Right lobe of liver (tissue), 6 donors: Measurements from ENCODE around the gene CYP11A1. TPM values are rescaled to one million over a fixed set of nuclear protein-coding genes. Genes with fewer than 3 reads are reported as not detected.

Experiments used
- ATAC-seq, 4 donors: fragments of 200-7000 bp; cut with Tn5 transposase; one replicate each; pipeline ENCODE4 v1.9.1; 2020; ENCODE audit warnings: mild to moderate bottlenecking in 4 of 4, moderate library complexity in 4 of 4
- DNase-seq, 3 donors: peaks; one replicate each; pipeline ENCODE4 v3.0.0-alpha.2; 2020
- H3K27ac ChIP-seq, 3 donors: fragments of 200-600 bp; one replicate each; pipeline ENCODE4 v1.8.0; 2022
- H3K27me3 ChIP-seq, 2 donors: fragments of 200-600 bp; one replicate each; pipeline ENCODE4 v1.8.0; 2022
- H3K36me3 ChIP-seq, 4 donors: fragments of 200-600 bp; sonication (generic) in 1 of 4; one replicate each; pipeline versions ENCODE4 v1.5.1 to v1.8.0; 2017 to 2022; ENCODE audit warnings: control low read depth in 1 of 4
- H3K4me1 ChIP-seq, 4 donors: fragments of 200-600 bp; sonication (generic) in 1 of 4; one replicate each; pipeline versions ENCODE4 v1.5.1 to v1.8.0; 2017 to 2022; ENCODE audit warnings: control low read depth in 1 of 4
- H3K4me3 ChIP-seq, 3 donors: fragments of 200-600 bp; one replicate each; pipeline ENCODE4 v1.8.0; 2022
- H3K9me3 ChIP-seq, 4 donors: fragments of 200-600 bp; sonication (generic) in 1 of 4; one replicate each; pipeline versions ENCODE4 v1.5.1 to v1.8.0; 2017 to 2022; ENCODE audit warnings: control low read depth in 1 of 4
- CTCF ChIP-seq, 4 donors: fragments of 200-600 bp in 3 of 4; fragments of 450-650 bp in 1 of 4; IDR thresholded peaks; one replicate each; pipeline versions ENCODE4 v1.5.1 to v1.8.0; 2016 to 2022; ENCODE audit warnings: antibody characterized with exemption in 4 of 4, mild to moderate bottlenecking in 2 of 4
- POLR2A ChIP-seq: fragments of 450-650 bp; IDR thresholded peaks from one replicate; pipeline ENCODE4 v1.6.1; 2017; ENCODE audit warnings: antibody characterized with exemption, mild to moderate bottlenecking
- WGBS: methylation state at CpG from one replicate; pipeline ENCODE4 v1.1.6; 2018; ENCODE audit warnings: low coverage, low lambda C conversion rate; ENCODE audit not compliant: insufficient coverage; ENCODE audit errors: missing lambda C conversion rate; 5-methylcytosine and 5-hydroxymethylcytosine counted together
- intact Hi-C, 2 donors: fragments of 100-400 bp; cut with DNase I; formaldehyde crosslinking; loops; one replicate each; pipeline versions ENCODE4 v1.11.2 to v1.14.1; 2022
- total RNA-seq, 6 experiments: library from RNA; depleted of rRNA in 2 of 6; stranded (reverse); fragments of >200 nt in 2 of 6; fragmentation: NEBNext Ultra II Directional in 3 of 6; extraction: Animal tissue kit (Norgen Biotek cat#: 25700) in 3 of 6; gene quantifications; one replicate each; pipeline versions ENCODE4 v1.1.0 to v1.2.4, GENCODE V29; 2016 to 2023
- donor health status: DM: no; HTN: yes; CAD: no.
- donor health status: DM: no; HTN: no; CAD: no.
- donor health status: DM: no; HTN: no; CAD: no.
- donor health status: DM: no; HTN: yes; CAD: no.
- donor health status: DM: no; HTN: yes; CAD: no.

The CYP11A1 gene
- total RNA-seq, 6 experiments from 2014 or later = 2.5 to 6.4 (median 2.8) TPM

GRCh38 chr15:74317820-74318375 is 49.5 kb downstream of the CYP11A1 start:
- intact Hi-C loops = no loop called here
- peak in 1 of 3 donors; percentile 29 for DNase-seq
- 42% methylated on average over 5 of the region's 8 CpGs for WGBS

GRCh38 chr15:74316141-74316540 is 51.3 kb downstream of the CYP11A1 start:
- Histone ChIP-seq H3K4me1 (no peaks in the 10 kb centered on the region), H3K27ac (no peak overlapping the region), H3K9me3 (no peaks in the 10 kb centered on the region), H3K27me3 (no peaks in the 10 kb centered on the region), H3K36me3 (no peaks in the 10 kb centered on the region), H3K4me3 (no peak overlapping the region)
- WGBS = no CpG with 5 or more reads among the region's 13 CpGs
- TF ChIP-seq POLR2A (no peak), CTCF (IDR thresholded peaks at IDR 0.05) (no peak)
- ATAC-seq (no peak), DNase-seq (no peak)
- intact Hi-C loops = no loop called here

More at GRCh38 chr15:74317820-74318375, 49.5 kb downstream of the CYP11A1 start:
- H3K27ac ChIP-seq = no peak overlapping the region
- no peaks in the 10 kb centered on the region for H3K36me3 ChIP-seq
- H3K4me1 ChIP-seq = no peaks in the 10 kb centered on the region
- no peak for TF ChIP-seq POLR2A
- no peak for TF ChIP-seq CTCF (IDR thresholded peaks at IDR 0.05)
- no peak for ATAC-seq
- H3K27me3 ChIP-seq = no peaks in the 10 kb centered on the region
- H3K9me3 ChIP-seq = no peaks in the 10 kb centered on the region
- no peak overlapping the region for H3K4me3 ChIP-seq

GRCh38 chr15:74315626-74316025 is 51.8 kb downstream of the CYP11A1 start:
- no peaks in the 10 kb centered on the region for H3K4me1 ChIP-seq
- no peaks in the 10 kb centered on the region for H3K27me3 ChIP-seq
- WGBS = 41% methylated on average over 4 of the region's 5 CpGs
- intact Hi-C loops = no loop called here
- no peak overlapping the region for H3K4me3 ChIP-seq
- no peak overlapping the region for H3K27ac ChIP-seq
- H3K9me3 ChIP-seq = no peaks in the 10 kb centered on the region
- no peak for DNase-seq
- no peak for ATAC-seq
- H3K36me3 ChIP-seq = no peaks in the 10 kb centered on the region
- TF ChIP-seq POLR2A (no peak), CTCF (IDR thresholded peaks at IDR 0.05) (no peak)

- intact Hi-C loops = no loop called here
- H3K9me3 ChIP-seq = no peaks in the 10 kb centered on the region
- ATAC-seq (no peak), DNase-seq (no peak)
- no peaks in the 10 kb centered on the region for H3K27me3 ChIP-seq
- no peaks in the 10 kb centered on the region for H3K36me3 ChIP-seq
- WGBS = 49% methylated on average over 2 of the region's 13 CpGs
- TF ChIP-seq CTCF (IDR thresholded peaks at IDR 0.05) = no peak
- TF ChIP-seq POLR2A = no peak
- no peak overlapping the region for H3K27ac ChIP-seq
- no peaks in the 10 kb centered on the region for H3K4me1 ChIP-seq
- H3K4me3 ChIP-seq = no peak overlapping the region
Observed at GRCh38 chr15:74314795-74315438, 52.5 kb downstream of the CYP11A1 start.
